HG03558 (cell line): Measurements from ENCODE around the gene GOLPH3.
"Not testable (repeated sequence)": the region's sequence is repeated elsewhere in the genome, so short reads cannot be mapped to it uniquely, and the experiment has no call there.

Experiments used
- ATAC-seq: cut with Tn5 transposase; IDR thresholded peaks from one replicate; pipeline ENCODE4 v1.9.1; 2021; ENCODE audit warnings: moderate number of reproducible peaks; ENCODE audit not compliant: unreplicated experiment; ENCODE audit errors: extremely low read depth

The GOLPH3 gene

GRCh38 chr5:32143617-32144377, 30.3 kb downstream of the GOLPH3 start:
- ATAC-seq = no peak

GRCh38 chr5:32138839-32139493, 35.2 kb downstream of the GOLPH3 start:
- no peak for ATAC-seq

GRCh38 chr5:32136342-32136741, 37.8 kb downstream of the GOLPH3 start:
- ATAC-seq = no peak

GRCh38 chr5:32135086-32135485, 39.0 kb downstream of the GOLPH3 start:
- ATAC-seq = no peak

- no peak for ATAC-seq
Observed at GRCh38 chr5:32132757-32133156, 41.4 kb downstream of the GOLPH3 start.

- ATAC-seq = no peak
Observed at GRCh38 chr5:32131604-32132003, 42.5 kb downstream of the GOLPH3 start.

GRCh38 chr5:32130865-32131264, 43.3 kb downstream of the GOLPH3 start:
- no peak for ATAC-seq

- ATAC-seq = no peak
Observed at GRCh38 chr5:32129074-32129598, 45.0 kb downstream of the GOLPH3 start.

- no peak for ATAC-seq
Observed at GRCh38 chr5:32127711-32128110, 46.4 kb downstream of the GOLPH3 start.

GRCh38 chr5:32126691-32127090, 47.4 kb downstream of the GOLPH3 start:
- ATAC-seq = no peak

GRCh38 chr5:32123889-32124676, 50.0 kb downstream of the GOLPH3 start:
- no peak for ATAC-seq

- ATAC-seq = no peak
Observed at GRCh38 chr5:32123058-32123805, 50.9 kb downstream of the GOLPH3 start.

GRCh38 chr5:32118922-32119321, 55.2 kb downstream of the GOLPH3 start:
- ATAC-seq = not testable (repeated sequence)

GRCh38 chr5:32116574-32117313, 57.4 kb downstream of the GOLPH3 start:
- ATAC-seq = no peak

GRCh38 chr5:32115985-32116384, 58.1 kb downstream of the GOLPH3 start:
- ATAC-seq = no peak

GRCh38 chr5:32110111-32110696, 63.9 kb downstream of the GOLPH3 start:
- no peak for ATAC-seq

GRCh38 chr5:32109236-32109635, 64.9 kb downstream of the GOLPH3 start:
- ATAC-seq = no peak

- ATAC-seq = no peak
Observed at GRCh38 chr5:32108167-32108566, 66.0 kb downstream of the GOLPH3 start.

GRCh38 chr5:32107291-32107690, 66.8 kb downstream of the GOLPH3 start:
- no peak for ATAC-seq
